ENCODE data around the gene CCDC134. TPM values are rescaled to one million over a fixed set of nuclear protein-coding genes. Genes with fewer than 3 reads are reported as not detected.
A peak's percentile ranks its signal among the peaks of the same experiment; 100 is the strongest.

Gene CCDC134
- total RNA-seq, 4 donors from 2014 or later, result 6.6 to 18.8 (median 14.4) TPM

GRCh38 chr22:41782751-41783150 is 17.7 kb upstream of the CCDC134 start:
- H3K9me3 ChIP-seq, result no peaks in the 10 kb centered on the region
- H3K27ac ChIP-seq, result no peak overlapping the region
- intact Hi-C loops (cut with DNase I), result no loop called here
- H3K27me3 ChIP-seq, result no peaks in the 10 kb centered on the region
- no peaks in the 10 kb centered on the region for H3K4me1 ChIP-seq
- WGBS, 2 donors, result 77 to 82% methylated on average over 2 of the region's 2 CpGs
- H3K36me3 ChIP-seq, result no peaks in the 10 kb centered on the region
- no peak overlapping the region for H3K4me3 ChIP-seq (replicated peaks in 1 of 3)
- DNase-seq, result no peak
- TF ChIP-seq, protein P1, sequence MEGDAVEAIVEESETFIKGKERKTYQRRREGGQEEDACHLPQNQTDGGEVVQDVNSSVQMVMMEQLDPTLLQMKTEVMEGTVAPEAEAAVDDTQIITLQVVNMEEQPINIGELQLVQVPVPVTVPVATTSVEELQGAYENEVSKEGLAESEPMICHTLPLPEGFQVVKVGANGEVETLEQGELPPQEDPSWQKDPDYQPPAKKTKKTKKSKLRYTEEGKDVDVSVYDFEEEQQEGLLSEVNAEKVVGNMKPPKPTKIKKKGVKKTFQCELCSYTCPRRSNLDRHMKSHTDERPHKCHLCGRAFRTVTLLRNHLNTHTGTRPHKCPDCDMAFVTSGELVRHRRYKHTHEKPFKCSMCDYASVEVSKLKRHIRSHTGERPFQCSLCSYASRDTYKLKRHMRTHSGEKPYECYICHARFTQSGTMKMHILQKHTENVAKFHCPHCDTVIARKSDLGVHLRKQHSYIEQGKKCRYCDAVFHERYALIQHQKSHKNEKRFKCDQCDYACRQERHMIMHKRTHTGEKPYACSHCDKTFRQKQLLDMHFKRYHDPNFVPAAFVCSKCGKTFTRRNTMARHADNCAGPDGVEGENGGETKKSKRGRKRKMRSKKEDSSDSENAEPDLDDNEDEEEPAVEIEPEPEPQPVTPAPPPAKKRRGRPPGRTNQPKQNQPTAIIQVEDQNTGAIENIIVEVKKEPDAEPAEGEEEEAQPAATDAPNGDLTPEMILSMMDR (IDR thresholded peaks at IDR 0.05), result no peak
- TF ChIP-seq POLR2A (IDR thresholded peaks at IDR 0.05), result no peak

GRCh38 chr22:41787331-41787730 is 13.1 kb upstream of the CCDC134 start:
- Histone ChIP-seq H3K4me3 (replicated peaks in 1 of 3) (no peak overlapping the region), H3K36me3 (no peaks in the 10 kb centered on the region), H3K27me3 (no peaks in the 10 kb centered on the region), H3K27ac (no peak overlapping the region), H3K4me1 (no peaks in the 10 kb centered on the region), H3K9me3 (no peaks in the 10 kb centered on the region)
- DNase-seq, result no peak
- intact Hi-C loops (cut with DNase I), result no loop called here
- 60 to 77% methylated on average over 2 of the region's 2 CpGs for WGBS, 2 donors
- TF ChIP-seq POLR2A (IDR thresholded peaks at IDR 0.05), result no peak
- TF ChIP-seq, protein P1 (IDR thresholded peaks at IDR 0.05), result no peak

GRCh38 chr22:41793871-41794270 is 6.6 kb upstream of the CCDC134 start:
- H3K27ac ChIP-seq, result no peak overlapping the region
- no peaks in the 10 kb centered on the region for H3K4me1 ChIP-seq
- intact Hi-C loops (cut with DNase I), result no loop called here
- H3K9me3 ChIP-seq, result no peaks in the 10 kb centered on the region
- no peak overlapping the region for H3K4me3 ChIP-seq (replicated peaks in 1 of 3)
- no peaks in the 10 kb centered on the region for H3K27me3 ChIP-seq
- DNase-seq, result no peak
- WGBS, 2 donors, result 97 to 98% methylated on average over 3 of the region's 3 CpGs
- TF ChIP-seq, protein P1 (IDR thresholded peaks at IDR 0.05), result no peak
- TF ChIP-seq POLR2A (IDR thresholded peaks at IDR 0.05), result no peak
- no peaks in the 10 kb centered on the region for H3K36me3 ChIP-seq

- DNase-seq, result no peak
- WGBS, 2 donors, result 97 to 100% methylated on average over 2 of the region's 2 CpGs
- Histone ChIP-seq H3K9me3 (no peaks in the 10 kb centered on the region), H3K36me3 (no peaks in the 10 kb centered on the region), H3K4me3 (replicated peaks in 1 of 3) (no peak overlapping the region), H3K4me1 (peaks cover 16 to 22% of the 10 kb centered on the region in 2 donors), H3K27me3 (no peaks in the 10 kb centered on the region), H3K27ac (no peak overlapping the region)
- intact Hi-C loops (cut with DNase I), result no loop called here
- TF ChIP-seq, protein P1 (IDR thresholded peaks at IDR 0.05), result no peak
- TF ChIP-seq POLR2A (IDR thresholded peaks at IDR 0.05), result no peak
Measured at GRCh38 chr22:41798736-41799135, 1.7 kb upstream of the CCDC134 start.

DNA sequence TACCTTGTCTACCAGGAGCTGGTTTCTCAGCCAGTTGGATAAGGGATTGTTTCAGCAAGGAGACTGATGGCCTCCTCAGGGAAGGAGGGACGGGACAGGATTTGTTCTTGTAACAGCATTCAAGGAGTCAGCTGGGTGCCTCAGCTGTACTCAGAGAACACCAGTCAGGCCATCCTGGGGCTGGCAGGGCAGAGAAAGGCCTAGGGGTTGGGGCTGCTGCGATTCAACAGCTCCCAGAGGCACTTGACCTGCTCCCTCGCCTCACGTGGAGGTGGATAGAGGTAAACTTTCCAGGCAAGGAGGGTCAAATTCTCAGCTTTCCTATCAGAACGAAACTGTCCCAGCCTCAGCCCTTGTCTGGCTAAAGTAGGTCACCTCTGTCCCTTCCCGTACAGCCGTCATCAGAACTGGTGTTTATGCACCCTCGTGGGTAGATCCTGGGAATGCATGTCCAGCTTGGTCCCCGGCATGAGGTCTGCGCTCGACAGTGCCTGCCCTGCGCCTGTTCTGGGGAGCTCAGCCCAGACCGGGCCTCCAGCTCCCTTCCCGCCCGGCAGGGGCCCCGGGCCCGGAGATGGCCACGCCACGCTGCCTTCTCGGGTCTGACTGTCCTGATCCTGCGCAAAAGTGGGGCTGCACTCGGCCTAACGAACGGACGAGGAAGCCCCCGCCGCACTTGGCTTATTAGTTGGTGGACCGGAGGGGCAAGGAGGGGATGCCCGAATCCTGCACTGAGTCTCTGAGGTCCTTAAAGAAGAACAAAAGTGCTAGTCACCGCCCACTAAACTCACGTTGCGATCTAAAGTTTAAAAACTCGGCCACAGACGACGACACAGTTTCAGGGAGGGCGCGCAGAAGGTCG is 762 bp upstream of the CCDC134 start:
- Histone ChIP-seq H3K27me3 (no peaks in the 10 kb centered on the region), H3K4me3 (replicated peaks in 1 of 3) (peak overlapping the region; percentile 74 to 86 (median 85)), H3K9me3 (no peaks in the 10 kb centered on the region), H3K4me1 (peaks cover 16 to 22% of the 10 kb centered on the region in 2 donors), H3K36me3 (no peaks in the 10 kb centered on the region), H3K27ac (peak overlapping the region; percentile 67 to 86 (median 78))
- peak; percentile 35 to 36 for DNase-seq
- intact Hi-C loops (cut with DNase I), result no loop called here
- WGBS, 2 donors, result 29 to 33% methylated on average over 18 to 24 of the region's 38 CpGs
- TF ChIP-seq, protein P1 (IDR thresholded peaks at IDR 0.05), result no peak
